ENCODE data around the gene TAF3.

Gene TAF3

GRCh38 chr10:7986851-7987250, 168.5 kb downstream of the TAF3 start:
- Histone ChIP-seq H3K36me3 (no peaks in the 10 kb centered on the region), H3K27me3 (no peaks in the 10 kb centered on the region), H3K9me3 (no peaks in the 10 kb centered on the region), H3K4me3 (ENCODE audit: low read depth, low read length) (no peak overlapping the region), H3K4me1 (peaks cover 4% of the 10 kb centered on the region; the same call in 1 of the 2 replicates)
- DNase-seq, result no peak
- TF ChIP-seq CTCF (IDR thresholded peaks at IDR 0.05; ENCODE audit: low read depth, low read length), result no peak

- no peaks in the 10 kb centered on the region for H3K36me3 ChIP-seq
- DNase-seq, result peak; percentile 22
- TF ChIP-seq CTCF (IDR thresholded peaks at IDR 0.05; ENCODE audit: low read depth, low read length), result no peak
These were observed 170.7 kb downstream of the TAF3 start for GRCh38 chr10:7988989-7989388.

GRCh38 chr10:7998831-7999230, 180.5 kb downstream of the TAF3 start:
- H3K27me3 ChIP-seq, result no peaks in the 10 kb centered on the region
- no peak overlapping the region for H3K4me3 ChIP-seq (ENCODE audit: low read depth, low read length)
- TF ChIP-seq CTCF (IDR thresholded peaks at IDR 0.05; ENCODE audit: low read depth, low read length), result no peak
- no peaks in the 10 kb centered on the region for H3K9me3 ChIP-seq
- no peaks in the 10 kb centered on the region for H3K36me3 ChIP-seq
- no peaks in the 10 kb centered on the region for H3K4me1 ChIP-seq
- no peak for DNase-seq

More at GRCh38 chr10:7988989-7989388, 170.7 kb downstream of the TAF3 start:
- H3K27me3 ChIP-seq, result no peaks in the 10 kb centered on the region
- H3K4me3 ChIP-seq (ENCODE audit: low read depth, low read length), result no peak overlapping the region
- H3K9me3 ChIP-seq, result no peaks in the 10 kb centered on the region
- peaks cover 2% of the 10 kb centered on the region; the same call in 1 of the 2 replicates for H3K4me1 ChIP-seq

- TF ChIP-seq CTCF (IDR thresholded peaks at IDR 0.05; ENCODE audit: low read depth, low read length), result no peak
- no peaks in the 10 kb centered on the region for H3K27me3 ChIP-seq
These were observed 186.2 kb downstream of the TAF3 start for GRCh38 chr10:8004469-8005000.

GRCh38 chr10:8006274-8006999, 188.1 kb downstream of the TAF3 start:
- no peaks in the 10 kb centered on the region for H3K9me3 ChIP-seq
- H3K27me3 ChIP-seq, result no peaks in the 10 kb centered on the region
- no peaks in the 10 kb centered on the region for H3K4me1 ChIP-seq
- TF ChIP-seq CTCF (IDR thresholded peaks at IDR 0.05; ENCODE audit: low read depth, low read length), result no peak
- no peak for DNase-seq
- H3K36me3 ChIP-seq, result peaks cover 10% of the 10 kb centered on the region
- no peak overlapping the region for H3K4me3 ChIP-seq (ENCODE audit: low read depth, low read length)

More at GRCh38 chr10:8004469-8005000, 186.2 kb downstream of the TAF3 start:
- no peaks in the 10 kb centered on the region for H3K4me1 ChIP-seq
- no peaks in the 10 kb centered on the region for H3K36me3 ChIP-seq
- no peak overlapping the region for H3K4me3 ChIP-seq (ENCODE audit: low read depth, low read length)
- no peak for DNase-seq
- no peaks in the 10 kb centered on the region for H3K9me3 ChIP-seq

GRCh38 chr10:8009031-8009430, 190.7 kb downstream of the TAF3 start:
- H3K4me1 ChIP-seq, result no peaks in the 10 kb centered on the region
- H3K36me3 ChIP-seq, result peaks cover 15% of the 10 kb centered on the region
- H3K9me3 ChIP-seq, result no peaks in the 10 kb centered on the region
- TF ChIP-seq CTCF (IDR thresholded peaks at IDR 0.05; ENCODE audit: low read depth, low read length), result no peak
- no peak for DNase-seq
- H3K27me3 ChIP-seq, result no peaks in the 10 kb centered on the region
- H3K4me3 ChIP-seq (ENCODE audit: low read depth, low read length), result no peak overlapping the region

Data from BE2C (cell line).